Kidney epithelial cell (primary cell): ENCODE measurements around the gene MCC. TPM values are rescaled to one million over a fixed set of nuclear protein-coding genes. Genes with fewer than 3 reads are reported as not detected.

Experiments
- DNase-seq: peaks from one replicate; pipeline ENCODE4 v3.0.0-alpha.2; 2010; ENCODE audit warnings: low read depth
- H3K27me3 ChIP-seq: 2 replicates; pipeline ENCODE4 v1.6.0; 2011; ENCODE audit warnings: low read length; ENCODE audit not compliant: control insufficient read depth, insufficient read depth
- H3K36me3 ChIP-seq: 2 replicates; pipeline ENCODE4 v1.5.1; 2011; ENCODE audit warnings: low read length; ENCODE audit not compliant: control insufficient read depth, insufficient read depth
- H3K4me3 ChIP-seq: 2 replicates; pipeline ENCODE4 v1.5.1; 2011; ENCODE audit warnings: low read depth, mild to moderate bottlenecking, control low read depth, low read length
- total RNA-seq: library from RNA; depleted of rRNA; stranded (reverse); fragments of >200 nt; gene quantifications from 2 replicates; pipeline ENCODE4 v1.2.3, GENCODE V29; 2015
- TF ChIP-seq, protein P1 (sequence below): IDR thresholded peaks from 2 replicates; pipeline ENCODE4 v1.5.1; 2011; ENCODE audit warnings: mild to moderate bottlenecking, moderate library complexity, low read length, control low read depth, inconsistent platforms; ENCODE audit not compliant: insufficient read depth, poor library complexity, severe bottlenecking

Gene MCC
- total RNA-seq, 1 donor from 2014 or later: 16.7 TPM

DNA sequence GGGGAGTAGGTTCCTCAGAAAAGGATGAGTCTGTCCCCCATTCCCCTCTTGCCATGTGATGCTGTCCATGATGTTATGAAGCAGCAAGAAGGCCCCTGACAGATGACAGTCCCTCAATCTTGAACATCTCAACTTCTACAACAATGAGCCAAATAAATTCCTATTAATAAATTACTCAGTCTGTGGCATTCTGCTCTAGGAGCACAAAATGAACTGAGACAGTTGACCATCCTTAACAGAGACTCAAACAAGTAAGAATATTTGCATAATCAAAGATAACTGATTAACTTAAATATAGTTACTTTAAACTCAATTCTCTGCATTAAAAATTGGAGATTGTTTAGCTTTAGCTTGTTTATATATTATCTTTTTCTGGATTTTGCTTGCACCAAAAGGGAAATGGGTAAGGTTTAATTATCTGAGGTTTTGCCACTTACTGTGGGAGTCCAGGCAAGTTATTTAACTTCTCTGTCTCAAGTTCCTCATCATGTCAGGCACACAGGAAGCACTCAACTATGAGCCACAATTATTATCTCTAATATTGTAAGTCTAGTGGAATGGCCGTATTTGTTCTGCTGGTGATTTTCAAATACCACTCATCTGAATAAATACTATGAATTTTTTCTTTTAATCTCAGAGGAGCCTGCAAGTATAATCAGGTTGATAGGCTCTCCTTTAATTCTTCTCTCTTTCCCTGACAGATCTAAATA, 216.4 kb downstream of the MCC start:
- Histone ChIP-seq H3K4me3 (no peak overlapping the region), H3K27me3 (no peaks in the 10 kb centered on the region), H3K36me3 (no peaks in the 10 kb centered on the region)
- TF ChIP-seq, protein P1, sequence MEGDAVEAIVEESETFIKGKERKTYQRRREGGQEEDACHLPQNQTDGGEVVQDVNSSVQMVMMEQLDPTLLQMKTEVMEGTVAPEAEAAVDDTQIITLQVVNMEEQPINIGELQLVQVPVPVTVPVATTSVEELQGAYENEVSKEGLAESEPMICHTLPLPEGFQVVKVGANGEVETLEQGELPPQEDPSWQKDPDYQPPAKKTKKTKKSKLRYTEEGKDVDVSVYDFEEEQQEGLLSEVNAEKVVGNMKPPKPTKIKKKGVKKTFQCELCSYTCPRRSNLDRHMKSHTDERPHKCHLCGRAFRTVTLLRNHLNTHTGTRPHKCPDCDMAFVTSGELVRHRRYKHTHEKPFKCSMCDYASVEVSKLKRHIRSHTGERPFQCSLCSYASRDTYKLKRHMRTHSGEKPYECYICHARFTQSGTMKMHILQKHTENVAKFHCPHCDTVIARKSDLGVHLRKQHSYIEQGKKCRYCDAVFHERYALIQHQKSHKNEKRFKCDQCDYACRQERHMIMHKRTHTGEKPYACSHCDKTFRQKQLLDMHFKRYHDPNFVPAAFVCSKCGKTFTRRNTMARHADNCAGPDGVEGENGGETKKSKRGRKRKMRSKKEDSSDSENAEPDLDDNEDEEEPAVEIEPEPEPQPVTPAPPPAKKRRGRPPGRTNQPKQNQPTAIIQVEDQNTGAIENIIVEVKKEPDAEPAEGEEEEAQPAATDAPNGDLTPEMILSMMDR: no peak
- no peak for DNase-seq

- Histone ChIP-seq H3K27me3 (no peaks in the 10 kb centered on the region), H3K4me3 (no peak overlapping the region), H3K36me3 (no peaks in the 10 kb centered on the region)
- TF ChIP-seq, protein P1: no peak
- DNase-seq: no peak
These were observed 217.2 kb downstream of the MCC start for GRCh38 chr5:113271015-113271414.

- no peaks in the 10 kb centered on the region for H3K27me3 ChIP-seq
- no peaks in the 10 kb centered on the region for H3K36me3 ChIP-seq
- no peak for DNase-seq
- H3K4me3 ChIP-seq: no peak overlapping the region
- TF ChIP-seq, protein P1: no peak
These were observed 218.2 kb downstream of the MCC start for GRCh38 chr5:113270086-113270485.

DNA sequence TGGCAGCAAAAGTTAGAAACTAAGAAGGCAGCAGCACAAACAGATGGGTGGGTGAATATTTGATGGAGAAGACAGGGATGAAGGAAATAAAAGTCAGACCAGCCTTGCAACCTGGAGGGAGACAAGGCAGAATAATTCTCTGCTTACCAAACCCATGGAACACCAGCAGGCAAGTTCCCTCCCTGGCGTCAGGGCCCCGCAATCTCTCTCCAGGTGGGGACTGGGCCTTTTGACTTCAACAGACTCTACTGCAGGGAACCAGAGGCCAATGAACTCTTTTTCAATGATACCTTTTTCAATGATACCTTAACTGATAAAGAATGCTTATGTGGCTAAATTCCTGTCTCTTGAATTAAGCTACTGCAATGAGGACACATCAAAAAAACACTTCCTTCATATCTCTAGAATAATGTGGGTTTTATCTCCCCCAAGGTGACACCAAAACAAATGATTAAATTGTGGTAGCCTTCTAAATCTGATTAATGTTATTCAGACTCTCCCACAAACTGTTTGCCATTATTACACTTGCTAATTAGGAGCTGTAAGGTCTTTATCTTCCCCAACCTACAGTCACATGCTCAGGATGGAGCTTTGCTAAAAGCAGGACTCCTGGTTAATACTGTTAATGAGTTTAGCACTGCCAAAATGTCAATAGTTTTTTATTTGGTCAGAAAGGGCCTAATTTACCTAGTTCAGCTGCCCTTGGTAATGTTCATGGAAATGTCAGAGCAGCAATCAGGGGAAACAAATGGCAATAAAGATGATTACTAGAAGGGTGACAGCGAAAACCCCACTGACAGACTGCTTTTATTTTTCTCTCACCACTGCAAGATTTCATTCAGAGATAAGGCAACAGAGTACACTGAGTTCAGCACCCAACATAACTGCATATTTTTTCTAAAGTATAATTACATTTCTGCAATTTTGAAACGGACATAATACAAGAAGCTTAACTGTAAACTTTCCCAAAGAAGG, 218.9 kb downstream of the MCC start:
- Histone ChIP-seq H3K4me3 (no peak overlapping the region), H3K27me3 (no peaks in the 10 kb centered on the region), H3K36me3 (no peaks in the 10 kb centered on the region)
- TF ChIP-seq, protein P1: no peak
- no peak for DNase-seq

- Histone ChIP-seq H3K4me3 (no peak overlapping the region), H3K36me3 (no peaks in the 10 kb centered on the region), H3K27me3 (no peaks in the 10 kb centered on the region)
- DNase-seq: no peak
- TF ChIP-seq, protein P1: no peak
These were observed 220.0 kb downstream of the MCC start for GRCh38 chr5:113268232-113268631.
